Thyroid gland (tissue), 4 donors: ENCODE results near the gene GAPDHS.

Experiments
- CTCF ChIP-seq, 6 experiments: fragments of 200-600 bp in 3 of 6; fragments of 450-650 bp in 3 of 6; sonication (generic) in 3 of 6; IDR thresholded peaks; one replicate each; pipeline ENCODE4 v1.5.1; 2016 to 2019; ENCODE audit warnings: antibody characterized with exemption in 6 of 6, mild to moderate bottlenecking in 2 of 6, inconsistent platforms in 1 of 6, moderate library complexity in 1 of 6
- POLR2A ChIP-seq, 2 donors: fragments of 450-650 bp; IDR thresholded peaks; one replicate each; pipeline ENCODE4 v1.6.1; 2017; ENCODE audit warnings: antibody characterized with exemption in 2 of 2, mild to moderate bottlenecking in 2 of 2, moderate library complexity in 1 of 2

GRCh38 chr19:35507561-35507960 lies 25.7 kb upstream of the GAPDHS start:
- TF ChIP-seq CTCF (IDR thresholded peaks at IDR 0.05), result no peak
- TF ChIP-seq POLR2A (IDR thresholded peaks at IDR 0.05), result no peak
